Measurements from ENCODE around the gene P2RY8.
A peak's percentile ranks its signal among the peaks of the same experiment; 100 is the strongest.

P2RY8 gene

DNA sequence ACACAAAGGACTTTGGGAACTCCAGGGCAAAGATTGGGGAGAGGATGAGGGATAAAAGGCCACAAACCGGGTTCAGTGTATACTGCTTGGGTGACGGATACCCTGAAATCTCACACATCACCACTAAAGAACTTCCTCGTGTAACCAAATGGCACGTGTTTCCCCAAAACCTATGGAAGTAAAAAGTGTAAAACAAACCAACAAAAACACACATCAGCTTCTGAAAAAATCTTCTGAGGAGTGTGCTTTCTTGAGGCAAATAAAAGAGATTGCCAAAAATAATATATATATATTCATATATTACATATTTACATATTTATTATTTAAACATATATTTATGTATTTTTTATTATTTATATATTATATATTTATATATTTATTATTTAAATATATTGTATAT, 3.9 kb downstream of the P2RY8 start:
- H3F3A ChIP-seq (ENCODE audit: control insufficient read depth, insufficient read depth) = peaks cover 46% of the 10 kb centered on the region
- no peak overlapping the region; the same call in 1 of the 2 replicates for H3K27ac ChIP-seq (ENCODE audit: low read depth, low read length)
- H3K9me3 ChIP-seq (ENCODE audit: control insufficient read depth, insufficient read depth, low read length) = no peaks in the 10 kb centered on the region
- peak overlapping the region; percentile 11 for H3K4me2 ChIP-seq (ENCODE audit: low read length)
- no peaks in the 10 kb centered on the region for H3K9me2 ChIP-seq (replicated peaks; ENCODE audit: control insufficient read depth, low read length)
- peaks cover 57% of the 10 kb centered on the region for H3K4me1 ChIP-seq (ENCODE audit: control insufficient read depth, low read length)
- no peak overlapping the region for H3K4me3 ChIP-seq (ENCODE audit: low read length)
- TF ChIP-seq EZH2phosphoT487 (IDR thresholded peaks at IDR 0.05; ENCODE audit: borderline replicate concordance, low read length) = no peak
- TF ChIP-seq, protein P1, sequence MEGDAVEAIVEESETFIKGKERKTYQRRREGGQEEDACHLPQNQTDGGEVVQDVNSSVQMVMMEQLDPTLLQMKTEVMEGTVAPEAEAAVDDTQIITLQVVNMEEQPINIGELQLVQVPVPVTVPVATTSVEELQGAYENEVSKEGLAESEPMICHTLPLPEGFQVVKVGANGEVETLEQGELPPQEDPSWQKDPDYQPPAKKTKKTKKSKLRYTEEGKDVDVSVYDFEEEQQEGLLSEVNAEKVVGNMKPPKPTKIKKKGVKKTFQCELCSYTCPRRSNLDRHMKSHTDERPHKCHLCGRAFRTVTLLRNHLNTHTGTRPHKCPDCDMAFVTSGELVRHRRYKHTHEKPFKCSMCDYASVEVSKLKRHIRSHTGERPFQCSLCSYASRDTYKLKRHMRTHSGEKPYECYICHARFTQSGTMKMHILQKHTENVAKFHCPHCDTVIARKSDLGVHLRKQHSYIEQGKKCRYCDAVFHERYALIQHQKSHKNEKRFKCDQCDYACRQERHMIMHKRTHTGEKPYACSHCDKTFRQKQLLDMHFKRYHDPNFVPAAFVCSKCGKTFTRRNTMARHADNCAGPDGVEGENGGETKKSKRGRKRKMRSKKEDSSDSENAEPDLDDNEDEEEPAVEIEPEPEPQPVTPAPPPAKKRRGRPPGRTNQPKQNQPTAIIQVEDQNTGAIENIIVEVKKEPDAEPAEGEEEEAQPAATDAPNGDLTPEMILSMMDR (IDR thresholded peaks at IDR 0.05; ENCODE audit: low read depth, low read length, poor library complexity, severe bottlenecking) = no peak
- peaks cover 81% of the 10 kb centered on the region for H3K79me2 ChIP-seq (ENCODE audit: control insufficient read depth, low read length)
- H3K27me3 ChIP-seq (ENCODE audit: control insufficient read depth, low read length) = no peaks in the 10 kb centered on the region
- peaks cover 77% of the 10 kb centered on the region for H3K36me3 ChIP-seq (ENCODE audit: control insufficient read depth, low read length)
- H4K20me1 ChIP-seq (ENCODE audit: control insufficient read depth, insufficient read depth, low read depth, low read length) = peaks cover 16% of the 10 kb centered on the region

DNA sequence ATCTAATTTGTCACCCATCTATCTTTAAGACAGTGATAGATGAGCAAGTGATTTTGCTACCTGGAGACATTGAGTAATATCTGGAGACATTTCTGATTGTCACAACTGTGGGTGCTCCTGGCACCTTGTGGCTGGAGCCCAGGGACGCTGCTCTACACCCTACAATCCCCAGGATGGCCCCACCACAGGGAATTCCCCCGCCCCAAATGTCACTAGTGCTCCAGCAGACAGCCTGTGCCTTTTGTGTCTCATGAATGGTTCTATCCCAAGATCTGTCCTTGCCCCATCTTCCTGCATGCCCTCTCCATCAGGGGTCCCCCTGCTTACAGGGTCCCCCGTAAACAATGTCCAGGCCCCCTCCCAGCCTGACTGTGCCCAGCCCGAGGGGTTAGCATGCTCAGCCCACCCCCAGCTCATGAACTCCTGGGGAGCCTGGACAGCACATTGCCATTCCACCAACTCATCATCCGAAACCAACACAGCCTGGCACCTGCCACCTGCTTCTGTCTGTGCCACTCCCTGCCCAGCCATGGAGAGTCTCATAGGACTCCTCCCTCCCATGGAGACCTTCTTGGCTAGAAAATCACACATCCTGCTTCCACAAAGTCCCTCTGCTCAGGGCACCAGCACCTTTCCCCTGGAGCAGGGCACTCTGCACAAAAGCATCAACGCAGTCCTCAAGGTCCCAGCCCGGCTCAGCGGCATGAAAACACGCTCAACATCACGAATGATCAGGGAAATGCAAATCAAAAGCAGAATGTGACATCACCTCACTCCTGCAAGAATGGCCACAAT, 5.7 kb downstream of the P2RY8 start:
- peaks cover 88% of the 10 kb centered on the region for H3K36me3 ChIP-seq (ENCODE audit: control insufficient read depth, low read length)
- peaks cover 47% of the 10 kb centered on the region for H3F3A ChIP-seq (ENCODE audit: control insufficient read depth, insufficient read depth)
- peaks cover 92% of the 10 kb centered on the region for H3K79me2 ChIP-seq (ENCODE audit: control insufficient read depth, low read length)
- H3K4me1 ChIP-seq (ENCODE audit: control insufficient read depth, low read length) = peaks cover 64% of the 10 kb centered on the region
- H3K9me3 ChIP-seq (ENCODE audit: control insufficient read depth, insufficient read depth, low read length) = peaks cover 5% of the 10 kb centered on the region; the same call in 1 of the 2 replicates
- TF ChIP-seq EZH2phosphoT487 (IDR thresholded peaks at IDR 0.05; ENCODE audit: borderline replicate concordance, low read length) = no peak
- TF ChIP-seq, protein P1 (IDR thresholded peaks at IDR 0.05; ENCODE audit: low read depth, low read length, poor library complexity, severe bottlenecking) = no peak
- H4K20me1 ChIP-seq (ENCODE audit: control insufficient read depth, insufficient read depth, low read depth, low read length) = peaks cover 33% of the 10 kb centered on the region
- no peaks in the 10 kb centered on the region for H3K27me3 ChIP-seq (ENCODE audit: control insufficient read depth, low read length)
- peak overlapping the region; percentile 33 for H3K4me2 ChIP-seq (ENCODE audit: low read length)
- H3K27ac ChIP-seq (ENCODE audit: low read depth, low read length) = peak overlapping the region; percentile 43
- no peaks in the 10 kb centered on the region; the same call in 1 of the 2 replicates for H3K9me2 ChIP-seq (replicated peaks; ENCODE audit: control insufficient read depth, low read length)
- peak overlapping the region; percentile 26 for H3K4me3 ChIP-seq (ENCODE audit: low read length)

DNA sequence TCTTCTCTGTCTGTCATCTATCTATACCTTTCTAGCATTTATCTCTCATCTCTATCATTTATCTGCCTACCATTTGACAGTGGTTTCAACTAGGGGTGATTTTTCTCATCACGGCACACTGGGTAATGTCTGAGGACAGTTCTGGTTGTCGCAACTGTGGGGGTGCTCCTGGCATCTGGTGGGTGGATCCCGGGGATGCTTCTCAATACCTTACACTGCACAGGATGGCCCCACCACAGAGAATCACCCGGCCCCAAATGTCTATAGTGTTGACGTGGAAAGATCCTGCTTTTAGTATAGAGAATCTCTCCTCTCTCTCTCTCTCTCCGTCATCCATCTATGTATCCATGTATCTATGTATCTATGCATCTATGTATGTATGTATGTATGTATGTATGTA, 7.2 kb downstream of the P2RY8 start:
- Histone ChIP-seq H3K27me3 (ENCODE audit: control insufficient read depth, low read length) (no peaks in the 10 kb centered on the region), H3K9me3 (ENCODE audit: control insufficient read depth, insufficient read depth, low read length) (peaks cover 5% of the 10 kb centered on the region; the same call in 1 of the 2 replicates), H4K20me1 (ENCODE audit: control insufficient read depth, insufficient read depth, low read depth, low read length) (peaks cover 42% of the 10 kb centered on the region), H3K36me3 (ENCODE audit: control insufficient read depth, low read length) (peaks cover 90% of the 10 kb centered on the region), H3F3A (ENCODE audit: control insufficient read depth, insufficient read depth) (peaks cover 52% of the 10 kb centered on the region), H3K4me2 (ENCODE audit: low read length) (no peak overlapping the region), H3K4me1 (ENCODE audit: control insufficient read depth, low read length) (peaks cover 78% of the 10 kb centered on the region), H3K79me2 (ENCODE audit: control insufficient read depth, low read length) (peaks cover 92% of the 10 kb centered on the region), H3K9me2 (replicated peaks; ENCODE audit: control insufficient read depth, low read length) (no peaks in the 10 kb centered on the region; the same call in 1 of the 2 replicates), H3K4me3 (ENCODE audit: low read length) (no peak overlapping the region), H3K27ac (ENCODE audit: low read depth, low read length) (peak overlapping the region; percentile 20; the same call in 1 of the 2 replicates)
- no peak for TF ChIP-seq EZH2phosphoT487 (IDR thresholded peaks at IDR 0.05; ENCODE audit: borderline replicate concordance, low read length)
- TF ChIP-seq, protein P1 (IDR thresholded peaks at IDR 0.05; ENCODE audit: low read depth, low read length, poor library complexity, severe bottlenecking) = no peak

Data from DOHH2 (cell line).